Upper lobe of left lung (tissue), 6 donors: ENCODE data around the gene LANCL1. TPM values are rescaled to one million over a fixed set of nuclear protein-coding genes. Genes with fewer than 3 reads are reported as not detected.
A peak's percentile ranks its signal among the peaks of the same experiment; 100 is the strongest.

ENCODE experiments used
- ATAC-seq, 2 donors: fragments of 200-7000 bp; cut with Tn5 transposase; one replicate each; pipeline ENCODE4 v1.9.1; 2022; ENCODE audit warnings: mild to moderate bottlenecking in 2 of 2, moderate library complexity in 2 of 2; ENCODE audit not compliant: low FRiP score in 2 of 2
- DNase-seq, 2 donors: peaks; one replicate each; pipeline ENCODE4 v3.0.0-alpha.2; 2019 to 2020
- H3K27ac ChIP-seq, 4 donors: fragments of 200-600 bp; sonication (generic); one replicate each; pipeline ENCODE4 v1.5.1; 2016 to 2019
- H3K27me3 ChIP-seq, 4 donors: fragments of 200-600 bp; sonication (generic); one replicate each; pipeline ENCODE4 v1.5.1; 2017 to 2019
- H3K36me3 ChIP-seq, 4 donors: fragments of 200-600 bp; sonication (generic); one replicate each; pipeline ENCODE4 v1.5.1; 2016 to 2019
- H3K4me1 ChIP-seq, 4 donors: fragments of 200-600 bp; sonication (generic); one replicate each; pipeline ENCODE4 v1.5.1; 2018 to 2019
- H3K4me3 ChIP-seq, 4 donors: fragments of 200-600 bp; sonication (generic); one replicate each; pipeline ENCODE4 v1.5.1; 2017 to 2019; ENCODE audit warnings: mild to moderate bottlenecking in 2 of 4, moderate library complexity in 1 of 4
- H3K9me3 ChIP-seq, 4 donors: fragments of 200-600 bp; sonication (generic); one replicate each; pipeline ENCODE4 v1.5.1; 2018 to 2019
- CTCF ChIP-seq, 6 experiments: fragments of 450-650 bp in 4 of 6; fragments of 200-600 bp in 2 of 6; sonication (generic) in 2 of 6; IDR thresholded peaks; one replicate each; pipeline ENCODE4 v1.5.1; 2016 to 2019; ENCODE audit warnings: antibody characterized with exemption in 6 of 6
- EP300 ChIP-seq, 4 donors: sonication (generic); formaldehyde crosslinking; IDR thresholded peaks; one replicate each; pipeline ENCODE4 v1.5.1; 2017; ENCODE audit warnings: antibody characterized with exemption in 4 of 4, control low read depth in 2 of 4
- POLR2A ChIP-seq, 4 donors: fragments of 450-650 bp; IDR thresholded peaks; one replicate each; pipeline ENCODE4 v1.5.1; 2016 to 2017; ENCODE audit warnings: antibody characterized with exemption in 4 of 4, mild to moderate bottlenecking in 2 of 4
- POLR2AphosphoS5 ChIP-seq, 2 donors: sonication (generic); formaldehyde crosslinking; IDR thresholded peaks; one replicate each; pipeline ENCODE4 v1.5.1; 2017; ENCODE audit warnings: antibody characterized with exemption in 2 of 2
- WGBS, 2 donors: methylation state at CpG; one replicate each; pipeline ENCODE4 v1.1.5; 2017 to 2018; 5-methylcytosine and 5-hydroxymethylcytosine counted together
- total RNA-seq, 6 donors: library from RNA; depleted of rRNA in 4 of 6; stranded (reverse); fragments of >200 nt in 4 of 6; gene quantifications; one replicate each; pipeline versions ENCODE4 v1.1.0 to v1.2.1, GENCODE V29; 2016 to 2021
- donor health status: DM: no; HTN: no; CAD: no; lungs with moderate emphysema.
- donor health status: DM: no; HTN: yes; CAD: no; lungs with severe emphysema.

LANCL1 gene
- total RNA-seq, 6 donors from 2014 or later, result 9.0 to 33.0 (median 23.5) TPM

- no peak overlapping the region for H3K4me3 ChIP-seq
- ATAC-seq (no peak), DNase-seq (no peak)
- 81 to 93% methylated on average over 4 of the region's 4 CpGs for WGBS, 2 donors
- H3K4me1 ChIP-seq, result peaks cover 0 to 8% (median 0%) of the 10 kb centered on the region in 4 donors
- H3K9me3 ChIP-seq, result no peaks in the 10 kb centered on the region
- H3K27me3 ChIP-seq, result no peaks in the 10 kb centered on the region
- no peaks in the 10 kb centered on the region for H3K36me3 ChIP-seq
- TF ChIP-seq POLR2AphosphoS5 (IDR thresholded peaks at IDR 0.05), result no peak
- TF ChIP-seq EP300 (IDR thresholded peaks at IDR 0.05), result no peak
- no peak for TF ChIP-seq CTCF (IDR thresholded peaks at IDR 0.05)
- no peak for TF ChIP-seq POLR2A (IDR thresholded peaks at IDR 0.05)
- no peak overlapping the region for H3K27ac ChIP-seq
Measured at GRCh38 chr2:210392469-210392881, 84.1 kb downstream of the LANCL1 start.

DNA sequence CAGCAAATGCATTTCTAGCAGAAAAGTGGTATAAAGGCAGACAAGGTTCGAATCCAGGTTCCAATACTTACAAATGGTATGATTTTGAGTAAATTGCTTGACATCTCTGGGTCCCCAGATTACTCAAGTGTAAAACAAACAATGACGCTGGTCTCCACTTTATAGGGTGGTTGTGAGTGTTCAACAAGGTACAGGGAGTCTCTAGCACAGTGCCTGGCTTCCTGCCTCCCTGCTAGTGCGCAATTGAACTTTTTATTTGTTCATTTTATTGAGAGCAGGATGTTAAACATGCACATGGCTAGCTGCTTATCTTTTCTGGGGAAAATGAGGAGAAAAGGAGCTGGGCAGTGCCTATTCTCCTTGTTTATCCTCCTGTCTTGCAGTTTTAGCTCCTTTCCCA, 86.7 kb downstream of the LANCL1 start:
- WGBS, 2 donors, result 66 to 69% methylated on average over 3 of the region's 3 CpGs
- no peaks in the 10 kb centered on the region for H3K27me3 ChIP-seq
- TF ChIP-seq POLR2AphosphoS5 (IDR thresholded peaks at IDR 0.05) (no peak), EP300 (IDR thresholded peaks at IDR 0.05) (peak in 1 of 4 donors; percentile 60)
- H3K4me1 ChIP-seq, result peaks cover 0 to 8% (median 0%) of the 10 kb centered on the region in 4 donors
- H3K36me3 ChIP-seq, result no peaks in the 10 kb centered on the region
- H3K27ac ChIP-seq, result peak overlapping the region in 2 of 4 donors; percentile 51 to 60
- ATAC-seq (peak; percentile 41 to 84), DNase-seq (peak in 1 of 2 donors; percentile 74)
- H3K4me3 ChIP-seq, result no peak overlapping the region
- H3K9me3 ChIP-seq, result no peaks in the 10 kb centered on the region

GRCh38 chr2:210388148-210388547, 88.4 kb downstream of the LANCL1 start:
- Histone ChIP-seq H3K27ac (no peak overlapping the region), H3K27me3 (no peaks in the 10 kb centered on the region), H3K4me1 (peaks cover 0 to 8% (median 0%) of the 10 kb centered on the region in 4 donors), H3K4me3 (no peak overlapping the region), H3K9me3 (no peaks in the 10 kb centered on the region), H3K36me3 (no peaks in the 10 kb centered on the region)
- DNase-seq (no peak), ATAC-seq (no peak)
- TF ChIP-seq POLR2A (IDR thresholded peaks at IDR 0.05) (no peak), CTCF (IDR thresholded peaks at IDR 0.05) (no peak), POLR2AphosphoS5 (IDR thresholded peaks at IDR 0.05) (no peak), EP300 (IDR thresholded peaks at IDR 0.05) (no peak)

- H3K4me3 ChIP-seq, result no peak overlapping the region
- no peak overlapping the region for H3K27ac ChIP-seq
- DNase-seq (no peak), ATAC-seq (no peak)
- H3K27me3 ChIP-seq, result no peaks in the 10 kb centered on the region
- peaks cover 0 to 8% (median 0%) of the 10 kb centered on the region in 4 donors for H3K4me1 ChIP-seq
- H3K36me3 ChIP-seq, result no peaks in the 10 kb centered on the region
- no peaks in the 10 kb centered on the region for H3K9me3 ChIP-seq
- TF ChIP-seq POLR2AphosphoS5 (IDR thresholded peaks at IDR 0.05) (no peak), EP300 (IDR thresholded peaks at IDR 0.05) (no peak), CTCF (IDR thresholded peaks at IDR 0.05) (no peak), POLR2A (IDR thresholded peaks at IDR 0.05) (no peak)
- WGBS, 2 donors, result 68 to 76% methylated on average over 1 of the region's 1 CpG
Measured at GRCh38 chr2:210387074-210387473, 89.5 kb downstream of the LANCL1 start.

Other genes starting within 250 kb of the LANCL1 start
- gene MYL1, start 161.6 kb downstream of the LANCL1 start, total RNA-seq, result not detected
- gene CPS1, start 79.8 kb upstream of the LANCL1 start, total RNA-seq, result 1 to 10 TPM; 1.4 to 5.2 (median 1.8) TPM